ENCODE results near the gene APBB2. TPM values are rescaled to one million over a fixed set of nuclear protein-coding genes. Genes with fewer than 3 reads are reported as not detected.
"Not testable (repeated sequence)": the region's sequence is repeated elsewhere in the genome, so short reads cannot be mapped to it uniquely, and the experiment has no call there.

Gene APBB2
- total RNA-seq, 3 donors from 2014 or later (not counting 1 experiment from before 2014, with no cell fraction given), result 0.38 to 0.48 TPM; not detected in 1

GRCh38 chr4:40923316-40924095, 290.8 kb downstream of the APBB2 start:
- H3K27me3 ChIP-seq (ENCODE audit: control insufficient read depth, insufficient read depth, low read length), result no peaks in the 10 kb centered on the region
- no peaks in the 10 kb centered on the region for H3K9me3 Mint-ChIP-seq
- no peaks in the 10 kb centered on the region for H3K36me3 ChIP-seq (ENCODE audit: control insufficient read depth, insufficient read depth, low read length)
- H3K27ac Mint-ChIP-seq, result no peak overlapping the region
- H3K4me1 Mint-ChIP-seq, result peaks cover 4 to 5% of the 10 kb centered on the region in 2 donors
- no peak for TF ChIP-seq CTCF (IDR thresholded peaks at IDR 0.05)
- intact Hi-C loops (cut with micrococcal nuclease), result no loop called here
- no peaks in the 10 kb centered on the region for H3K9me3 ChIP-seq (ENCODE audit: control insufficient read depth, insufficient read depth, low read length)
- H3K27ac ChIP-seq (ENCODE audit: low read length), result no peak overlapping the region
- H3K27me3 Mint-ChIP-seq (ENCODE audit: low read depth in 2 of 2), result peaks cover 3 to 26% of the 10 kb centered on the region in 2 donors
- no peaks in the 10 kb centered on the region for H3K36me3 Mint-ChIP-seq
- ATAC-seq (no peak), DNase-seq (no peak)
- no peak overlapping the region for H3K4me3 ChIP-seq (ENCODE audit: low read length)
- H3K4me3 Mint-ChIP-seq, result no peak overlapping the region
- 88% methylated on average over 19 of the region's 19 CpGs for WGBS (ENCODE audit: insufficient coverage)
- no peaks in the 10 kb centered on the region for H3K4me1 ChIP-seq (ENCODE audit: control insufficient read depth, insufficient read depth, low read length)

GRCh38 chr4:40919976-40920375, 294.4 kb downstream of the APBB2 start:
- DNase-seq; H3K36me3 ChIP-seq (ENCODE audit: control insufficient read depth, insufficient read depth, low read length); H3K27ac ChIP-seq (ENCODE audit: low read length); H3K4me3 Mint-ChIP-seq; H3K4me1 ChIP-seq (ENCODE audit: control insufficient read depth, insufficient read depth, low read length); ATAC-seq; H3K9me3 Mint-ChIP-seq; intact Hi-C loops (cut with micrococcal nuclease); H3K36me3 Mint-ChIP-seq; H3K27me3 ChIP-seq (ENCODE audit: control insufficient read depth, insufficient read depth, low read length); H3K27ac Mint-ChIP-seq; H3K27me3 Mint-ChIP-seq (ENCODE audit: low read depth in 2 of 2); H3K9me3 ChIP-seq (ENCODE audit: control insufficient read depth, insufficient read depth, low read length); H3K4me1 Mint-ChIP-seq; H3K4me3 ChIP-seq (ENCODE audit: low read length): not testable (repeated sequence)
- WGBS (ENCODE audit: insufficient coverage), result 84% methylated on average over 4 of the region's 6 CpGs

GRCh38 chr4:40918330-40918729, 296.0 kb downstream of the APBB2 start:
- Histone ChIP-seq H3K4me1 (ENCODE audit: control insufficient read depth, insufficient read depth, low read length) (no peaks in the 10 kb centered on the region), H3K36me3 (ENCODE audit: control insufficient read depth, insufficient read depth, low read length) (no peaks in the 10 kb centered on the region), H3K9me3 (ENCODE audit: control insufficient read depth, insufficient read depth, low read length) (no peaks in the 10 kb centered on the region), H3K4me3 (ENCODE audit: low read length) (no peak overlapping the region), H3K27ac (ENCODE audit: low read length) (no peak overlapping the region), H3K27me3 (ENCODE audit: control insufficient read depth, insufficient read depth, low read length) (no peaks in the 10 kb centered on the region)
- Mint-ChIP-seq H3K9me3 (peaks cover 0 to 2% of the 10 kb centered on the region in 2 donors), H3K27me3 (ENCODE audit: low read depth in 2 of 2) (peaks cover 0 to 6% of the 10 kb centered on the region in 2 donors), H3K4me1 (no peaks in the 10 kb centered on the region), H3K27ac (no peak overlapping the region), H3K36me3 (no peaks in the 10 kb centered on the region), H3K4me3 (no peak overlapping the region)
- intact Hi-C loops (cut with micrococcal nuclease), result no loop called here
- ATAC-seq, result no peak
- DNase-seq, result no peak
- no peak for TF ChIP-seq CTCF (IDR thresholded peaks at IDR 0.05)
- 13% methylated on average over 2 of the region's 4 CpGs for WGBS (ENCODE audit: insufficient coverage)

GRCh38 chr4:40916880-40917279, 297.5 kb downstream of the APBB2 start:
- H3K9me3 Mint-ChIP-seq, result peaks cover 0 to 2% of the 10 kb centered on the region in 2 donors
- no peak overlapping the region for H3K4me3 ChIP-seq (ENCODE audit: low read length)
- H3K27ac ChIP-seq (ENCODE audit: low read length), result no peak overlapping the region
- TF ChIP-seq CTCF (IDR thresholded peaks at IDR 0.05), result no peak
- no peaks in the 10 kb centered on the region for H3K36me3 ChIP-seq (ENCODE audit: control insufficient read depth, insufficient read depth, low read length)
- DNase-seq (peak in 1 of 2 donors; percentile 28), ATAC-seq (peak in 1 of 3 donors; percentile 49)
- peaks cover 0 to 6% of the 10 kb centered on the region in 2 donors for H3K27me3 Mint-ChIP-seq (ENCODE audit: low read depth in 2 of 2)
- H3K27ac Mint-ChIP-seq, result no peak overlapping the region
- no peaks in the 10 kb centered on the region for H3K4me1 Mint-ChIP-seq
- no peaks in the 10 kb centered on the region for H3K27me3 ChIP-seq (ENCODE audit: control insufficient read depth, insufficient read depth, low read length)
- no peak overlapping the region for H3K4me3 Mint-ChIP-seq
- no peaks in the 10 kb centered on the region for H3K4me1 ChIP-seq (ENCODE audit: control insufficient read depth, insufficient read depth, low read length)
- H3K36me3 Mint-ChIP-seq, result no peaks in the 10 kb centered on the region
- intact Hi-C loops (cut with micrococcal nuclease), result no loop called here
- H3K9me3 ChIP-seq (ENCODE audit: control insufficient read depth, insufficient read depth, low read length), result no peaks in the 10 kb centered on the region
- WGBS (ENCODE audit: insufficient coverage), result 59% methylated on average over 5 of the region's 5 CpGs

Data from natural killer cell (primary cell).